Gastroesophageal sphincter (tissue), 3 donors: ENCODE data around the gene NEK2.

ENCODE experiments used
- CTCF ChIP-seq, 4 experiments: fragments of 200-600 bp in 2 of 4; fragments of 450-650 bp in 2 of 4; sonication (generic) in 1 of 4; IDR thresholded peaks; one replicate each; pipeline ENCODE4 v1.5.1; 2017 to 2019; ENCODE audit warnings: antibody characterized with exemption in 4 of 4, mild to moderate bottlenecking in 2 of 4, moderate library complexity in 2 of 4
- EP300 ChIP-seq: sonication (generic); formaldehyde crosslinking; IDR thresholded peaks from one replicate; pipeline ENCODE4 v1.6.1; 2017; ENCODE audit warnings: antibody characterized with exemption, mild to moderate bottlenecking
- POLR2A ChIP-seq, 2 donors: fragments of 450-650 bp; IDR thresholded peaks; one replicate each; pipeline ENCODE4 v1.6.1; 2017; ENCODE audit warnings: antibody characterized with exemption in 2 of 2, mild to moderate bottlenecking in 2 of 2, moderate library complexity in 1 of 2

GRCh38 chr1:211653293-211653692 is 22.1 kb downstream of the NEK2 start:
- TF ChIP-seq CTCF (IDR thresholded peaks at IDR 0.05) (no peak), EP300 (no peak), POLR2A (IDR thresholded peaks at IDR 0.05) (no peak)
